Fibroblast of the conjunctiva (primary cell): ENCODE data around the gene DPEP3.
"Not testable (repeated sequence)": the region's sequence is repeated elsewhere in the genome, so short reads cannot be mapped to it uniquely, and the experiment has no call there.

Experiments used
- DNase-seq: peaks from one replicate; pipeline ENCODE4 v3.0.0-alpha.2; 2010; ENCODE audit warnings: low read depth

Gene DPEP3

GRCh38 chr16:67993207-67994039 lies 13.1 kb upstream of the DPEP3 start:
- peak; percentile 46 for DNase-seq

- DNase-seq: no peak
These were observed 12.4 kb upstream of the DPEP3 start for GRCh38 chr16:67992661-67993206.

- DNase-seq: no peak
These were observed 9.7 kb upstream of the DPEP3 start for GRCh38 chr16:67990018-67990386.

GRCh38 chr16:67989322-67990017 lies 9.2 kb upstream of the DPEP3 start:
- DNase-seq: no peak

- DNase-seq: no peak
These were observed 8.4 kb upstream of the DPEP3 start for GRCh38 chr16:67988675-67989074.

- DNase-seq: no peak
These were observed 7.3 kb upstream of the DPEP3 start for GRCh38 chr16:67987460-67988160.

- no peak for DNase-seq
These were observed 6.7 kb upstream of the DPEP3 start for GRCh38 chr16:67986949-67987348.

GRCh38 chr16:67982011-67982696 lies 1.9 kb upstream of the DPEP3 start:
- no peak for DNase-seq

- no peak for DNase-seq
These were observed 2.7 kb downstream of the DPEP3 start for GRCh38 chr16:67977469-67978227.

GRCh38 chr16:67977005-67977404 lies 3.3 kb downstream of the DPEP3 start:
- no peak for DNase-seq

- DNase-seq: no peak
These were observed 4.1 kb downstream of the DPEP3 start for GRCh38 chr16:67976205-67976604.

- DNase-seq: no peak
These were observed 4.8 kb downstream of the DPEP3 start for GRCh38 chr16:67975321-67976105.

GRCh38 chr16:67972285-67972684 lies 8.0 kb downstream of the DPEP3 start:
- not testable (repeated sequence) for DNase-seq

- DNase-seq: no peak
These were observed 9.2 kb downstream of the DPEP3 start for GRCh38 chr16:67971111-67971510.

- DNase-seq: no peak
These were observed 10.9 kb downstream of the DPEP3 start for GRCh38 chr16:67969254-67970039.

GRCh38 chr16:67968400-67969253 lies 11.7 kb downstream of the DPEP3 start, which contains the start of gene SLC12A4:
TSS of gene SLC12A4 (minus strand) at chr16:67968637. CDS start at chr16:67968553, 84 bp downstream.
- DNase-seq: peak; percentile 56

- DNase-seq: no peak
These were observed 12.3 kb downstream of the DPEP3 start for GRCh38 chr16:67967958-67968399.

- DNase-seq: no peak
These were observed 12.9 kb downstream of the DPEP3 start for GRCh38 chr16:67967183-67967957.
